ENCODE measurements around the gene TBC1D17. TPM values are rescaled to one million over a fixed set of nuclear protein-coding genes. Genes with fewer than 3 reads are reported as not detected.

The TBC1D17 gene
- polyA plus RNA-seq, 1 donor (not counting 4 experiments of a cell fraction or from before 2014, with no cell fraction given): 9.4 TPM

GRCh38 chr19:49850487-49851342, 26.8 kb upstream of the TBC1D17 start, which contains the start of gene PTOV1:
Gene PTOV1, plus strand, starts transcription at chr19:49851159.
- H3K27me3 ChIP-seq (ENCODE audit: control insufficient read depth, extremely low read depth, insufficient read depth, low read length): no peaks in the 10 kb centered on the region
- H3K27ac ChIP-seq (ENCODE audit: control insufficient read depth, insufficient read depth, low read length): peak within 1 kb of the TSS; percentile 93
- peak within 1 kb of the TSS; percentile 94 for H3K9ac ChIP-seq (ENCODE audit: control insufficient read depth, extremely low read depth, insufficient read depth, low read length)
- H4K20me1 ChIP-seq (ENCODE audit: control insufficient read depth, extremely low read depth, insufficient read depth, low read length): peaks cover 5% of the 10 kb centered on the region
- dilution Hi-C loops (cut with MboI; ENCODE audit: extremely low pct_ligation_motif_present, low sequenced_read_pairs): no loop called here
- H3K36me3 ChIP-seq (ENCODE audit: control insufficient read depth in 2 of 2, extremely low read depth in 1 of 2, insufficient read depth in 2 of 2, low read length in 2 of 2): peaks cover 0 to 5% of the 10 kb centered on the region in 2 experiments
- no peaks in the 10 kb centered on the region for H3K9me3 ChIP-seq (ENCODE audit: control insufficient read depth, low read depth, low read length)
- TF ChIP-seq CTCF (optimal IDR thresholded peaks at IDR 0.05 in 1 of 3, IDR thresholded peaks at IDR 0.05 in 1 of 3, conservative IDR thresholded peaks at IDR 0.05 in 1 of 3; ENCODE audit: extremely low read depth in 1 of 3, insufficient read depth in 2 of 3, low read length in 3 of 3) (no peak), EZH2 (IDR thresholded peaks at IDR 0.05; ENCODE audit: low read length) (no peak)
- H3K4me1 ChIP-seq (ENCODE audit: control insufficient read depth, extremely low read depth, insufficient read depth, low read length): peaks cover 26% of the 10 kb centered on the region
- H3K9me1 ChIP-seq (ENCODE audit: control insufficient read depth, extremely low read depth, insufficient read depth, low read length): no peaks in the 10 kb centered on the region
- H3K4me2 ChIP-seq (ENCODE audit: control insufficient read depth, extremely low read depth, insufficient read depth, low read depth, low read length): peak within 1 kb of the TSS; percentile 92
- H3K79me2 ChIP-seq (ENCODE audit: control insufficient read depth, insufficient read depth, low read length): peaks cover 22% of the 10 kb centered on the region
- H2AFZ ChIP-seq (ENCODE audit: control insufficient read depth, low read length): peak within 1 kb of the TSS; percentile 85
- DNase-seq (ENCODE audit: low read depth, low spot score): no peak
- peak within 1 kb of the TSS; percentile 83 to 94 (median 88) for H3K4me3 ChIP-seq (ENCODE audit: control insufficient read depth in 2 of 3, extremely low read depth in 1 of 3, insufficient read depth in 2 of 3, low read depth in 1 of 3, low read length in 3 of 3)
- FAIRE-seq: no peak

- peaks cover 26% of the 10 kb centered on the region for H3K4me1 ChIP-seq (ENCODE audit: control insufficient read depth, extremely low read depth, insufficient read depth, low read length)
- H3K27me3 ChIP-seq (ENCODE audit: control insufficient read depth, extremely low read depth, insufficient read depth, low read length): no peaks in the 10 kb centered on the region
- H3K27ac ChIP-seq (ENCODE audit: control insufficient read depth, insufficient read depth, low read length): peak overlapping the region; percentile 93
- peaks cover 5% of the 10 kb centered on the region for H4K20me1 ChIP-seq (ENCODE audit: control insufficient read depth, extremely low read depth, insufficient read depth, low read length)
- peaks cover 22% of the 10 kb centered on the region for H3K79me2 ChIP-seq (ENCODE audit: control insufficient read depth, insufficient read depth, low read length)
- TF ChIP-seq CTCF (optimal IDR thresholded peaks at IDR 0.05 in 1 of 3, IDR thresholded peaks at IDR 0.05 in 1 of 3, conservative IDR thresholded peaks at IDR 0.05 in 1 of 3; ENCODE audit: extremely low read depth in 1 of 3, insufficient read depth in 2 of 3, low read length in 3 of 3) (peak in 1 of 3 experiments; percentile 2), EZH2 (IDR thresholded peaks at IDR 0.05; ENCODE audit: low read length) (no peak)
- no peaks in the 10 kb centered on the region for H3K9me3 ChIP-seq (ENCODE audit: control insufficient read depth, low read depth, low read length)
- H3K9ac ChIP-seq (ENCODE audit: control insufficient read depth, extremely low read depth, insufficient read depth, low read length): peak overlapping the region; percentile 94
- H3K9me1 ChIP-seq (ENCODE audit: control insufficient read depth, extremely low read depth, insufficient read depth, low read length): no peaks in the 10 kb centered on the region
- H3K4me3 ChIP-seq (ENCODE audit: control insufficient read depth in 2 of 3, extremely low read depth in 1 of 3, insufficient read depth in 2 of 3, low read depth in 1 of 3, low read length in 3 of 3): peak overlapping the region; percentile 83 to 94 (median 88)
- peaks cover 0 to 9% of the 10 kb centered on the region in 2 experiments for H3K36me3 ChIP-seq (ENCODE audit: control insufficient read depth in 2 of 2, extremely low read depth in 1 of 2, insufficient read depth in 2 of 2, low read length in 2 of 2)
- H2AFZ ChIP-seq (ENCODE audit: control insufficient read depth, low read length): no peak overlapping the region
- DNase-seq (ENCODE audit: low read depth, low spot score) (no peak), FAIRE-seq (no peak)
- peak overlapping the region; percentile 75 for H3K4me2 ChIP-seq (ENCODE audit: control insufficient read depth, extremely low read depth, insufficient read depth, low read depth, low read length)
- dilution Hi-C loops (cut with MboI; ENCODE audit: extremely low pct_ligation_motif_present, low sequenced_read_pairs): no loop called here
Measured at GRCh38 chr19:49851456-49852259, 25.8 kb upstream of the TBC1D17 start.
